HG03095 (cell line): ENCODE measurements around the gene BMAL1.
"Not testable (repeated sequence)": the region's sequence is repeated elsewhere in the genome, so short reads cannot be mapped to it uniquely, and the experiment has no call there.

Experiments
- ATAC-seq: cut with Tn5 transposase; IDR thresholded peaks from one replicate; pipeline ENCODE4 v1.9.1; 2021; ENCODE audit warnings: moderate library complexity; ENCODE audit not compliant: unreplicated experiment

BMAL1 gene

DNA sequence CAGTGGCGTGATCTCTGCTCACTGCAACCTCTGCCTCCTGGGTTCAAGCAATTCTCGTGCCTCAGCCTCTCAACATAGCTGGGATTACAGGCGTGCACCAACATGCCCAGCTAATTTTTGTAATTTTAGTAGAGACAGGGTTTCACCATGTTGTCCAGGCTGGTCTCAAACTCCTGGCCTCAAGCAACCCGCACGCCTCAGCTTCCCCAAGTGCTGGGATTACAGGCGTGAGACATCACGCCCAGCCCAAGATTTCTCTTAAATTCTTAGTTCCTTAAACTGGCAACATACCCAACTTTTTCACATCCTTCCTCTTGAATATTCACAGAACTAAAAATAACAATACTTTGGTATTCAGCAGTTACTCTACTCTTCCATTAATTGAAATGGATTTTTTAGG, 159.2 kb downstream of the BMAL1 start:
- not testable (repeated sequence) for ATAC-seq
